Astrocyte (in vitro differentiated cells and primary cell): ENCODE data around the gene BCL7A.

ENCODE experiments used
- EZH2 ChIP-seq: IDR thresholded peaks from 2 replicates; pipeline ENCODE4 v1.6.1; 2012; ENCODE audit warnings: mild to moderate bottlenecking, low read length, inconsistent platforms; ENCODE audit not compliant: insufficient read depth
- TF ChIP-seq, protein P1 (sequence below): IDR thresholded peaks from 2 replicates; pipeline ENCODE4 v1.5.1; 2011; ENCODE audit warnings: low read depth, mild to moderate bottlenecking, inconsistent platforms, low read length, moderate library complexity; ENCODE audit not compliant: insufficient read depth

DNA sequence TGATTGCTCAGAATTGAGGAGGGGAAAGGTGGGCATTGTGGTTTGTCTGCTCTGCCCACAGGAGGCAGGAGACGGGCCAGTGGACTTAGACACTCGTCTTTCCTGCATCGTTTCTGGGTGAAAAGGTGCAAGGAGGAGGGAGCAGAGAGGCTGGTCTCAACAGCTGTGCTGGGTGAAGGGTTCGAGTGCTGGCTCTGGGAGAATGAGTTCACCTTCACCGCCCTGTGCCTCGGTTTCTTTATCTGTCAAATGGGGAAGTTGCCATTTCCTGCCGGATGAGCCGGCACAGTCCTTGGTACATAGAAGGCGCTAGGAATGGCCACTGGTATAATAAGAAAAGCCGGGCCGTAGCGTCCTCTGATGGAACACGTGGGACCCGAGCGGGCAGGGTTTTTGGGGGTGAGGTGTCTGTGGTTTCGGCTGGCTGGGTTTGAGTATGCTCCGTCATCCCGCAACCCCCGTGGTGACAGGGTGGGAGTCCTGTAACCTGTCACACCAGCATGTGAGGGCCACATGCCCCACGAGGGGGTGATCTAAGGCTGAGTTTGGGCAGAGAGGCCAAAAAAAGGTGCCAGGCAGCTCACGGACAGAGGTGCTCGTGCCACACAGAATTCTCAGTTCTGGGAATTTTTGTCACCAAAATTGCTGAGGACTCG is 7.3 kb downstream of the BCL7A start:
- TF ChIP-seq, protein P1, sequence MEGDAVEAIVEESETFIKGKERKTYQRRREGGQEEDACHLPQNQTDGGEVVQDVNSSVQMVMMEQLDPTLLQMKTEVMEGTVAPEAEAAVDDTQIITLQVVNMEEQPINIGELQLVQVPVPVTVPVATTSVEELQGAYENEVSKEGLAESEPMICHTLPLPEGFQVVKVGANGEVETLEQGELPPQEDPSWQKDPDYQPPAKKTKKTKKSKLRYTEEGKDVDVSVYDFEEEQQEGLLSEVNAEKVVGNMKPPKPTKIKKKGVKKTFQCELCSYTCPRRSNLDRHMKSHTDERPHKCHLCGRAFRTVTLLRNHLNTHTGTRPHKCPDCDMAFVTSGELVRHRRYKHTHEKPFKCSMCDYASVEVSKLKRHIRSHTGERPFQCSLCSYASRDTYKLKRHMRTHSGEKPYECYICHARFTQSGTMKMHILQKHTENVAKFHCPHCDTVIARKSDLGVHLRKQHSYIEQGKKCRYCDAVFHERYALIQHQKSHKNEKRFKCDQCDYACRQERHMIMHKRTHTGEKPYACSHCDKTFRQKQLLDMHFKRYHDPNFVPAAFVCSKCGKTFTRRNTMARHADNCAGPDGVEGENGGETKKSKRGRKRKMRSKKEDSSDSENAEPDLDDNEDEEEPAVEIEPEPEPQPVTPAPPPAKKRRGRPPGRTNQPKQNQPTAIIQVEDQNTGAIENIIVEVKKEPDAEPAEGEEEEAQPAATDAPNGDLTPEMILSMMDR: no peak
- no peak for TF ChIP-seq EZH2
